GM19452 (cell line): ENCODE measurements around the gene ZNF618.

Experiments used
- ATAC-seq: cut with Tn5 transposase; IDR thresholded peaks from one replicate; pipeline ENCODE4 v1.9.1; 2021; ENCODE audit not compliant: unreplicated experiment

The ZNF618 gene

DNA sequence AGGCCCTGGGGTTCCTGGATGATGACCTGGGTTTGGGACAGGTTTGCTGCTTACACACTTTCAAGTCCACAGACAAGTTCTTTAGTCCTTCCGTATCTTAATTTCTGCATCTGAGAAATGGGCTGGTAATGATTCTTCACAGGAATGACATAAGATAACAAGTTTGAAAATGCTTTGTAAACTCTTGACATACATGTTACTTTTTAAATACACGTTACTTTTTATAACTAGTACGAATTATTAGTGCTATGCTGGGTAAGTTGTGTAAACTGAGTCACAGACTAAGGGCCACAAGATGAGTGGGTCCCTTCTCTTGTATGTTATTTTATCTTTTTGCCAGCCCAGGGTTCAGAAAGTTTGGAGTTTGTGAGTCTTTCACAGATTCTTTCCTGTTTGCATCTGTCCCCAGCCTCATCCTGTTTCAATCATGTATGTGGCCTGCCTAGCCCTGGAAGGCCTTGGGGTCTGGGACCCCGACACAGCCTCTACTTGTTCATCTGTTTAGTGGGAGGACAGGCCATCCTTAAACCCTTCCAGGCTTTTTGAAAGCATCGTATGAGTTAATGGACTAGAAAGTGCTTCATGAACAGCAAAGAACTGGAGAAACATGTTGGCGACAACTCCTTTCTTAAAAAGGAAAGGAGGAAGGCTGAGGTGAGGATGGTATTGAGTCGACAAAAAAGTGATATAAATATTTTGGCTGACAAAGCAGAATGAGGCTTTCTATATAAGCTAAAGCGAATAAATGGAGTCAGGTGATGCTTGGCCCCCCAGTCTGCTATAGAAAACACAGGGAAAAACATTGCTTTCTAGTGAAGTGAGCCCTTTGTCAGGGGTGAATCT, 9.3 kb downstream of the ZNF618 start:
- no peak for ATAC-seq

DNA sequence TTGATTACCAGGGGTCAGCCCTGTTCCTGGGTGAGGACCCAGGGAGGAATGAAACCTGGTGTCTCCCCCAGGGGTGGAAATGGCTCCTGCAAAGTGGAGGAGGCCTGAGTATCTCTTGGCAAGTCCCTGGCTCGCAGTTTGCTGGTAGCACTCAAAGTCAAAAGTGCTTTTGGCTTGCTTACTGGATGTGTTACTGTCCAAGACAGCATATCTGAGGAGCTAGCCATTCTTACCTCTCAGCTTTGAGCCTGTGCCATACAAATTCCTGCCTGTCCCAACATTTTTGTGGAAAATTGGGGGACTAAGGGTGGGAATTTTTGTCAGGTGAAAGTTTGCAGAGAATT, 9.9 kb downstream of the ZNF618 start:
- no peak for ATAC-seq

DNA sequence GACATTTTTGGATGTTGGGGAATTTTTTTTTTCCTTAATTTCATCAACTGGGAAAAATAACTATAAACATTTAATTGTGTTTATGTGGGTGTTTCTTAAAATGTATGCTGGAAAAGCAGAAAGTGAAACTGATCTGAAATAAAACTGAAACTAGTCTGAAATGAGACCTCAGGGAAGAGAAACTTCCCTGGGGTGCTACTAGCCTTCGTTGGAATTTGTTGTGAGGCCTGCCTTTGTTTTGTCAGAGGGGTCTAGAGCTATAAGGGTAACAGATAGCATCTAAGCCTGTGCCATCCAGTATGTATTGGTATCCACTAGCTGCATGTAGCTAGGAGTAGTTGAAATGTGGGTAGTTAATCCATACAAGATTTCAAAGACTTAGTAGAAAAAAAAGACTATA, 10.4 kb downstream of the ZNF618 start:
- ATAC-seq: no peak

DNA sequence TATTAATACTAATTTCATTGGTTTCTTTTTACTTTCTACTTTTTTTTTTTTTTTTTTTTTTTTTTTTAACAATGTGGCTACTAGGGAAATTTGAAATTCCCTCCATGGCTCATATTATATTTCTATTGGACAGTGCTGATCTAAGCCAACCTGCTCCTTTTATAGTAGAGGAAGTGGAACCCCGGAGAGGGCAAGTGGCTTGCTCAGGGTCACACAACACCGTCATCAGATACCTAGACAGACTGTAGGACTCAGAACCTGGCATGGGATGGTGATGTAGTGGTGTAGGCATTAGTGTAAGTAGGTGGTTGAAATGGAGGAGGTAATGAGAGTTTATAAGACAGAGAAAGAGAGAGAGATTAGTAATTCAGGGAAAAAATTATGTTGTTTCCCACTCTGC, 10.8 kb downstream of the ZNF618 start:
- ATAC-seq: no peak

DNA sequence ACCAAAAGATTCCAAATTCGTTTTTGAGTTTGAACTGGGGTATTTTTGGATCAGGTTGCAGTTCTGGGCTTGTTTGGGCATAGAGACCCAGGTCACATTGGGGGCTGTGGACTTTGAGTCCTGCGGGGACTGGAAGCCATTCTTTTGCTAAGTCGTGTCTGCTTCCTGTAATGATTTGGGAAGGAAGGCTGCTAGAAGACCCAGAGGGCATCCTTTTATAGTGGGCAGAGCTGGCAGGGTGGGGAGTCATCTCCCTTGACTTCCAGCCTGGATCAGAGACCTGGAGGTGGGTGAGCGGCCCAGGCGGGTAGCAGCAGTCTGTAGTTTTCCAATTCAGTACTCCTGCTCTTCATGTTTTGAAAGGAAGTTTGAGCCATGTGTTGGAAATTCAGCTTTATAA, 11.3 kb downstream of the ZNF618 start:
- no peak for ATAC-seq

DNA sequence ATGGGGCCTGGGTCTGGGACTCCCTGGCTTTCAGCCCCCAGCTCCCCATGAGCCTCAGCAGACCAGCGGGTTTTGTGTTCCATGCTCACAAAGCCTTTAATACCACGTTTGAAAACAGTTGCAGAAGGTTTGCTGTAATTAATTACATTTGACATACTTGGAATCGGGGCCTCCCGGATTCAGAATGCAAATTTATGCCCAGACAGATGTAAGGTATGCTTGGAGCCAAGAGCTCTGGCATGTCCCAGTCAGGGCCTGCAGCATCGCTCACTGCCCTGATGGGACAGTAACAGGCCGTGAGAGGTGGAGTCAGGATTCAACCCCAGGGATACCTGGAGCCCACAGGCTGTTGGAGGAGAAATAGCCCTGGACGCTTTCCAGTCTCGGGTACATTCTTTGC, 12.2 kb downstream of the ZNF618 start:
- no peak for ATAC-seq

DNA sequence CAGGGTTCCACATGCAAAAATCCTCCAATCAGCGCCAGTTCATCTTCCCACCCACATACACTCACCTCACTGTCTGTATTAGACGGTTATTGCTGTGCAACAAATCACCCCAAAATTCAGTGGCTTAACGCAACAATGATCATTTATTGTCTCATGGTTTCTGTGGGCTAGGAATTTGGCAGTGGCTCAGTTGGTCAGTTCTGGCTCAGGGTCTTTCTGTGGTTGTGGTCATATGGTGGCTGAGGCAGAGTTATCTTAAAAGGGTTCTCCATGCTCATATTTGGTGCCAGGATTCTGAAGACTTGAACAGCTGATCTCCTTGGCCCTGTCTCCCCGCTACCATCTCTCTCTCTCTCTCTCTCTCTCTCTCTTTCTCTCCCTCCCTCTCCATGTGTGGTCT, 12.9 kb downstream of the ZNF618 start:
- no peak for ATAC-seq

DNA sequence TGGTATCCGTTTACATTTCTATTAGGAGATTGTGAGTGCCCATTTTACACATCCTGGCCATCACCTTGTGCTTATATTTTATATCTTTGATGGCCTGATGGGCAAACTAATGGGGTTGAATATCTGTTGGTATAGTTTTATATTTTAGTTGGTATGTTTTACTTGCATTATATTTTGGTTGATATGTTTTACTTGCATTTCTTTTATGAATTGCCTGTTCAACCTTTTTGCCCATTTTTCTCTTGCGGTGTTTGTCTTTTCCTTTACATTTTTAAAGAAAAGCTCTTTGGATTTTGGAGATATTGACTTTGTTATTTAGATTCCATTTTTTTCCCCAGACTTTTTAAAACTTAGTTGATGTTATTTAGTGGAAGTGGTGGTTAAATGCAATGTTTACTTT, 14.6 kb downstream of the ZNF618 start:
- ATAC-seq: no peak

DNA sequence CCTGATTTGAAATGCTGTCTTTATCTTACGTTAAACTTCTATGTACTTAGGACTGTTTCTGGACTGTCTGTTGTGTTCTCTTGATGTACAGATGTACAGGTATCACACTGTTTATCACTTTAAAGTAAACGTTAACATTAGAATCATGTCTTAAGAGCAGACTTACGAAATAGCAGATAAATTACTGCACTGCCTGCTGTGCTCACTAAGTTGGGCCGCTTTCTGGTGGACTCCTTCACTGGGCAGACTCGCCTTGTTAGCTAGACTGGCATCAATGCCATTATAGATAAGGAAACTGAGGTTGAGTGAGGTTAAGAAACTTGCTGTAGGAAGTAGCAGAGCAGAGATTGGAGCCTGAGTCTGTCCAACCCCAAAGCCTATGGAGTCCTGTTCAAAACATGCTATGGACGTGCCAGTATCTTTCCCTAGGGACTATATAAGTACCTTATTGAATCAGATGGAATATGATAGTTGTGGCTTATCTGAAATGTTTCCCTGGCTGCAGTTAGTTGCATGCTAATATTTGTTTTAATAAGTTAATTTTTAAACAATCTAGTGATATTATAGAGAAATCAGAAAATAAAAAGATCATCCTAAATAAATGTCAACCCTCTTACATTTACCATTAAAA, 16.9 kb downstream of the ZNF618 start:
- ATAC-seq: no peak

DNA sequence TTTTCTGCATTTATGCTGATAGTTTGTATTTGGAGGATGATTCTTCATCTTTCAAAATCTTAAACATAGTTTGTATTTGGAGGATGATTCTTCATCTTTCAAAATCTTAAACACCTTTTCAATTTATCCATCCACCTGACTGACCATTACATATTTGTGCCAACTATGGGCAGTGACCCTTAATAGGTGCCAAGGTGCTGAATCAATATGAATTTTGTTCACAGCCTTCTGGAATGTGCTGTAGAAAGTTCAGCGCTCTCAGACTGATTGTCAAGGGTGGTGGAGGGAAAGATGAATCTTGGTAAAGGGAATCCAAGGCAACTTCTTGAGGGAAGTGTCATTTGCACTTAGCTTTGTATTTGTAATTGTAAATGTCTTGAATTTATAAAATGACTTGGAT, 18.1 kb downstream of the ZNF618 start:
- no peak for ATAC-seq

DNA sequence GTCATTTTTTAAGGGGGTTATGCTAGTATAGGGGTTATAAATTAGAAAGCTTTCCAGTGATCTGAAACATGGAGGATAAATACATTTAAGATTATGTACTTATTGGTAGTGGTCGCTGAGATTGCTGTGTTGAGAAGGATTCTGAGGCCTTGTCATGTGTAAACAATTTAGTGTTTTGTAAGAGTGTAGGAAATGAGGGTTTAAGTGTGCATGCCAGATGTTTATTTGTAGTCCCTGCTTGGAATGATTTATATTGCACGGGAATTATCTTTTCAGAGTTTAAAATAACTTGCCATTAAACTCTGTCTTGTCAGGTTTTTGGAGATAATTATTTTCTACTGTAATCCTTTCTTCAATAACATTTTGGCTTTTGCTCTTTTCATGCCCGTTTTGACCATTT, 19.4 kb downstream of the ZNF618 start:
- no peak for ATAC-seq

DNA sequence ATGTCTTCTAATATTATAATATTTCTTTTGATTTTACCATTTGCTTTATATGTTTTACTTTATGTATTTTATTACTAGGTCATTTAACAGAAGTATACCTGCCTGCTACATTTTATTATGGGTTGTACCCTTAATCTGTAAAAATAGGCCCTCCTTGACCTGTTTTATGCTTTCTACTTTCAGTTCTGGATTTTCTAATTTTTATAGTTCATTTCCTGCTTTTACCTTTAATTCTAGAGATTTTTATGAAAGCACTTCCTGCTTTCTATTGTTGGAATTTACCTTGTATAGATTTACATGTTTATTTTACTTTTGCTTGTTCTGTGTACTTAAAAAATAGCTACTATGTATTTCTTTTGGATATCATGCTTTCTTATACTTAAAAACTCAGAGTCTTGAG, 20.6 kb downstream of the ZNF618 start:
- no peak for ATAC-seq

DNA sequence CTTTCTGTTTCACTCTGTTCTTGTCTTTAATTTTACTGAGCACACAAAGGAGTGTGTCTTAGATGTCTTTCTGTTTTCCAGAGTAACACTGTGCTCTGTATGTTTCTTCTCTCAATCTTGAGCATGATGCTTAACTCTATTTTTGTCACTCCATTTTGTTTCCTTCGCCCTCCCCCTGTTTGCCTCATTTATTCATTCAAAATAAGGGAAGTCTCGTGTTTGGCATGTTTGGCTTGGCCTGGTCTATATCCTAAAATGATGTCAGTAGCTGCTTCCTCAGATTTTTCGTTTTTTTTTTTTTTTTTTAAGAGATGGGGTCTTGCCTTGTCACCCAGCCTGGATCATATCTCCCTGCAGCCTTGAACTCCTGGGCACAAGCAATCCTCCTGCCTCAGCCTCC, 22.0 kb downstream of the ZNF618 start:
- no peak for ATAC-seq

DNA sequence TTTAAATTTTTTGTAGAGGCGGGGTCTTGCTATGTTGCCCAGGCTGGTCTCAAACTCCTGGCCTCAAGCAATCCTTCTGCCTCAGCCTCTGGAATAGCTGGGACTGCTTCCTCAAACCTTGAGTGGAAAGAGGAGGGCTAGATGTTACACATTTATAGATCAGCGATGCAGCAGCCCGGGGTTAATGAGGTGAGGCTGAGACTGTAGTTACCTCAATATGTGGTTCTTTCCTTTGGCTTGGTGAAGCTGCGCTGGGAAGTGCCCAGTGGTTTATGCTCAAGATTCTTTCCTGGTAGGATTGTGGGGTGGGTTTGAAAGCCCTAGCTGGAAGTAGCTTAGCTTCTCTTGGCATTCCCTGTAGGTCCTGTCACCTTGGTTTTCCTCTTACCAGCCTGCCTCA, 22.5 kb downstream of the ZNF618 start:
- no peak for ATAC-seq

DNA sequence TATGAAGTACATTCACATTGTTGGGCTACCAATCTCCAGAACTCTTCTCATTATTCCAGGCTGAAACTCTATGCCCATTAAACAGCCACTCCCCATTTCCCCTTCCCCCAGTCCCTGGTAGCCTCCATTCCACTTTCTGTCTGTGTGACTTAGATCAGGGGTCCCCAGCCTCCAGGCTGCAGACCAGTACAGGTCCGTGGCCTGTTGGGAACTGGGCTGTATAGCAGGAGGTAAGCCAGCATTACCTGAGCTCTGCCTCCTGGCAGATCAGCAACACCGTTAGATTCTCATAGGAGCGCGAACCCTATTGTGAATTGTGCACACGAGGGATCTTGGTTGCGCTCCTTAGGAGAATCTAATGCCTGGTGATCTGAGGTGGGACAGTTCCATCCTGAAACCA, 23.1 kb downstream of the ZNF618 start:
- no peak for ATAC-seq

DNA sequence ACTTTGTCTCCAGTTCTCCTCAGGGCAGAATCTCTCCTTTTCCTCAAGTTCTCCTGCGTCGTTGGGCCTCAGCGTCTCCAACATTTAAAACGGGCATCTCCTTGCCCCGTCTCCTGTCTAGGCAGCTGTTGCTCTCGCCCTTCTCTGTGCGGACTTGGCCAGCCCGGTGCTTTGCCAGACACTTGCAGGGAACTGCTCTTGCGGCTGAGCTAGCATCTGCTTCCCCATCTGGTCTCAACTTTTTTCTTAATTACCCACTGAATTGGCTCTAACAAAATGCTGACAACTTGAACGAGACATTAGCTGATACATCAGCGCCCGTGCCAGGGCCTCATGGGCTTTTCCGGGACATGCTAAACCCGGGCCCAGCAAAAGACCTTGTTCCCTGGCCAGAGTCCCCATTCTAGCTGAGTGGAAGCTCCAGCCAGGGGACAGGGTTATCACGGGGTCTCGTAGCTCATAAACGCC, 25.1 kb downstream of the ZNF618 start:
- no peak for ATAC-seq

DNA sequence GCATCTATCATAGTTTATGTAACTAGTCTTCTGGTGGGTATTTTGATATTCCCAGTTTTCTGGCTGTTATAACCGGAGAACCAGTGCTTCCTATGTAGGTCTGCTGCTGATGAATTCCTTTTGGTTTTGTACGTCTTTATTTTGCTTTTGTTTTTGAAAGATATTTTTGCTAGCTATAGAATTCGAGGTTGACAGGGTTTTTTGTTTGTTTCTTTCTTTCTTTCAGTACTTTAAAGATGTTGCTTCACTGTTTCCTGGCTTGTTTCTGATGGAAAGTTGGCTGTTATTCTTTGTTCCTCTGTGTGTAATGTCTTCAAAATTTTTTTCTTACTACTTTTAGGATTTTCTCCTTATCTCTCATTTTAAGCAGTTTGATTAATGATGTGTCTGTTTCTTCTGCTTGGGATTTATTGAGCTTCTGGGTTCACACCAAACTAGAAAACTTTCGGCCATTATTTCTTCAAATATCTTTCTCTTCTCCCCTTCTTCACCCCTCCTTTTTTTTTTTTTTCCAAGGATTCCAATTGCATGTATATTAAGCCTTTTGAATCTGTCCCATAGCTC, 27.5 kb downstream of the ZNF618 start:
- ATAC-seq: no peak

DNA sequence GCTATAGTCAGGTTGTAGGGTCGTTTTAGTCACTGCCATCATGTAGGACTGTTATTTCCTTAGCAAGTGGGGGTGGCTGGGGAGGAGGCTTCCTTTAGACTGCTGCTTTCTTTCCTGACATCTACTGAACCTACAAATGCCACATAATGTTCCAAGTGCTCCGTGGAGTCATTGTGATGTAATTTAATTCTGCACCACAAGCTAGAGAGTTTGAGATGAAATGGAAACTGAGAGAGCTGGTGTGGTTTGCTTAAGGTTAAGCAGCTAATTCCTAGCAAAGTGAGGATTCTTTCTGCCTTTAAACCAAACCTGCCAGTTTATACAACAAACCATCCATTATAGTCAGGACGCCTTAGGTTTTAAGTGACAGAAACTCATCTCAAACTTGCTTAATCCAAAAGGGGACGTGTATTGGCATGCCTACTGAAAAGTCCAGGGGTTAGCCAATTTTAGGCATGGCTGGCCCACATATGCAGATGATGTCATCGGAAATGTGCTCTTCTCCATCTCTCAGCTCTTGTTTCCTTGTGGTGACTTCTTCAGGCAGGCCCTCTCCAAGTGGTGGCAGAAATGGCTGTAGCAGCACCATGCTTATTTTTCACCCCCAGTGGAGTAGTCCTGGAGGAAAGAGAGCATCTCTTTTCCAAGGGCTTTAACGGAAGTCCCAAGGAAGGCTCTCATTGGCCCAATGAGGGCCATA, 30.5 kb downstream of the ZNF618 start:
- no peak for ATAC-seq

DNA sequence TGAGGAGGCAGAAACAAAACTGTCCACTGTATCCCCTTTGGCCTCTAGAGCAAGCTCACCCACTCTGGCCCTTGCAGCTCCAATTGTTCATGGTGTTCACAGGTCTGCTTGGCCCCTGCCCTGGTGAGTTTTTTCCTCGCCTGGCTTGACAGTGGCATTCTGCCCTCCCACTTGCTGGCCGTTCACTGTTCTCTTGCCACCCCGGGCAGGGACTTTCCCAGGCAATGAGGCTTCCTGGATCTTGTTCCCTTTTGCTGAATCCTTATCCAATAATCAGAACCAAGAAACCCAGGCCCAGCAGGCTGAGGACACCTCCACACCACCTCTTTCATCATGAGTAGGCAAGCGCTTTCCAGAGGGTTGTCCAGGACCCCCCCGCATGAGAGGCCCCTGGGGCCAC, 31.2 kb downstream of the ZNF618 start:
- ATAC-seq: no peak

DNA sequence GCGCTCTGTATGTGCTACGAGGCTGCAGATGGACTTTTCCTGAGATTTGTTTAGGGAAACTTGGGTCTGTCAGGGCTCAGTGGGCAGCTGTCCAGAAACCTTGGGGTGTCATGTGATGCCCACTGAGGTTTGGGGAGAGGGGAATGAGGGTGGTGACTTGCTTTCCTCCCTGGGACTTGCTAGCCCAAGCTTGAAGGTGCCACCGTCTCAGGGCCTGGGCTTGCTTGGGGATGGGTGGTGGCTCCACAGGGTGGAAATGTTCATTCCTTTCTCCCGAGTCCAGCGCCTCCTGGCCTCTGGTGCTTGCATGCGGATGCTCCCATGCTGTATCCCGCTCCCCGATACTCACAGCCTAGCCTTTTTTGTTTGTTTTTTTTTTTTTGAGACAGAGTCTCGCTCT, 33.3 kb downstream of the ZNF618 start:
- ATAC-seq: no peak

DNA sequence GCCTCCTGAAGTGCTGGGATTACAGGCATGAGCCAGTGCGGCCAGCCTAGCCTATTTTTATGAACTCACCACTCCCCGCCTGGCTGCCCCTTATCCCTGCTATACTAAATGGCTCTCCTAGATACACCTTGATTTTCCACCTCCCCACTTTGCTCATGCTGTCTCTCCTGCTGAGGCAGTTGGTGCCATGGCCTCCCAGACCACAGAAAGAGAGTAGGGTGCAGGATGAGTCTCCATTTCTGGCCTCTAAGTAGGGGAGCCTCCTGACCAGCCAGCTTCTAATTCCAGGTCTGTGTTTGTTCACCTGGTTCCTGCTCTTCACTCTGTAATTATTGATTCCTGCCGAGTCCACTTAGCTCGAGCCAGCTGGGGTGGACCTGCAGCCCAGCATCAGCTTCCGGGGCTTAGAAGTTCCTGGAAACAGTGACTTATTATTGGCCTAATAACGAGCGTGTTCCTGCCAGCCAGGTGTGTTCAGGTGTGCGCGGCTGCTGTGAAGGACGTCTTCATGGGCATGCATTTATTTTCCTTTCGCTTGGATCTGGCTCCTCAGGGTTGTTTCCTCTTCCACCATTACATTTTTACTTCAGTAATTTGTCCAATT, 34.0 kb downstream of the ZNF618 start:
- no peak for ATAC-seq
